Karpas-422 (cell line): ENCODE results near the gene KRT38. TPM values are rescaled to one million over a fixed set of nuclear protein-coding genes. Genes with fewer than 3 reads are reported as not detected.

Experiments
- DNase-seq: peaks from one replicate; pipeline ENCODE4 v3.0.0-alpha.2; 2015
- H2AFZ ChIP-seq: fragments of 200-600 bp; sonication (generic); 2 replicates; pipeline ENCODE4 v1.6.1; 2014; ENCODE audit warnings: antibody characterized with exemption, low read length, mixed read lengths
- H3K27ac ChIP-seq: fragments of 200-600 bp; sonication (generic); 2 replicates; pipeline ENCODE4 v1.5.1; 2014; ENCODE audit warnings: mild to moderate bottlenecking, low read length, moderate library complexity
- H3K27me3 ChIP-seq: fragments of 200-600 bp; sonication (generic); 2 replicates; pipeline ENCODE4 v1.6.1; 2014; ENCODE audit warnings: low read length, mixed read lengths
- H3K36me3 ChIP-seq: fragments of 200-600 bp; sonication (generic); 2 replicates; pipeline ENCODE4 v1.6.1; 2014; ENCODE audit warnings: low read length, mixed read lengths; ENCODE audit not compliant: insufficient read depth
- H3K4me1 ChIP-seq: fragments of 200-600 bp; sonication (generic); 2 replicates; pipeline ENCODE4 v1.6.1; 2014; ENCODE audit warnings: mild to moderate bottlenecking, low read length, mixed read lengths
- H3K4me2 ChIP-seq: fragments of 200-600 bp; sonication (generic); 2 replicates; pipeline ENCODE4 v1.6.1; 2014; ENCODE audit warnings: low read length, low read depth, mild to moderate bottlenecking; ENCODE audit not compliant: poor library complexity, severe bottlenecking
- H3K4me3 ChIP-seq: fragments of 200-600 bp; sonication (generic); 2 replicates; pipeline ENCODE4 v1.5.1; 2014; ENCODE audit warnings: mild to moderate bottlenecking, antibody characterized with exemption, low read length, mixed read lengths
- H3K79me2 ChIP-seq: fragments of 200-600 bp; sonication (generic); 2 replicates; pipeline ENCODE4 v1.6.1; 2014; ENCODE audit warnings: mild to moderate bottlenecking, low read length, mixed read lengths
- H3K9ac ChIP-seq: fragments of 200-600 bp; sonication (generic); 2 replicates; pipeline ENCODE4 v1.6.0; 2014; ENCODE audit warnings: low read length
- H3K9me2 ChIP-seq: fragments of 200-600 bp; sonication (generic), shearing (Covaris generic); replicated peaks from 2 replicates; pipeline ENCODE4 v1.6.0; 2014; ENCODE audit warnings: mild to moderate bottlenecking, low read length, moderate library complexity; ENCODE audit not compliant: insufficient read depth
- H3K9me3 ChIP-seq: fragments of 300-700, 200-600 bp; sonication (generic); 2 replicates; pipeline ENCODE4 v1.6.1; 2014; ENCODE audit warnings: low read length, mixed read lengths
- H4K20me1 ChIP-seq: fragments of 200-600 bp; sonication (generic); 2 replicates; pipeline ENCODE4 v1.6.1; 2014; ENCODE audit warnings: mild to moderate bottlenecking, antibody characterized with exemption, low read length, low read depth; ENCODE audit not compliant: insufficient read depth
- total RNA-seq: library from RNA; depleted of rRNA; stranded (reverse); fragments of >200 nt; shearing (Covaris generic); gene quantifications from 2 replicates; pipeline ENCODE4 v1.2.3, GENCODE V29; 2014; ENCODE audit warnings: low replicate concordance

Gene KRT38
- total RNA-seq, 1 experiment from 2014 or later, result not detected

- Histone ChIP-seq H4K20me1 (no peaks in the 10 kb centered on the region), H2AFZ (no peak overlapping the region), H3K36me3 (no peaks in the 10 kb centered on the region), H3K27ac (no peak overlapping the region), H3K27me3 (no peaks in the 10 kb centered on the region), H3K9me3 (no peaks in the 10 kb centered on the region), H3K4me3 (no peak overlapping the region), H3K4me1 (no peaks in the 10 kb centered on the region), H3K79me2 (no peaks in the 10 kb centered on the region), H3K9me2 (no peaks in the 10 kb centered on the region), H3K4me2 (no peak overlapping the region), H3K9ac (no peak overlapping the region)
- DNase-seq, result no peak
These were observed 46.4 kb downstream of the KRT38 start for GRCh38 chr17:41394254-41394996.

GRCh38 chr17:41393826-41394225 is 47.0 kb downstream of the KRT38 start:
- no peak overlapping the region for H3K9ac ChIP-seq
- no peaks in the 10 kb centered on the region for H3K36me3 ChIP-seq
- DNase-seq, result no peak
- H3K27ac ChIP-seq, result no peak overlapping the region
- H3K27me3 ChIP-seq, result no peaks in the 10 kb centered on the region
- H3K9me3 ChIP-seq, result no peaks in the 10 kb centered on the region
- H3K4me3 ChIP-seq, result no peak overlapping the region
- no peaks in the 10 kb centered on the region for H3K4me1 ChIP-seq
- no peak overlapping the region for H2AFZ ChIP-seq
- H3K4me2 ChIP-seq, result no peak overlapping the region
- no peaks in the 10 kb centered on the region for H3K9me2 ChIP-seq
- H4K20me1 ChIP-seq, result no peaks in the 10 kb centered on the region
- H3K79me2 ChIP-seq, result no peaks in the 10 kb centered on the region

GRCh38 chr17:41393294-41393693 is 47.5 kb downstream of the KRT38 start:
- H4K20me1 ChIP-seq, result no peaks in the 10 kb centered on the region
- H3K27ac ChIP-seq, result no peak overlapping the region
- no peaks in the 10 kb centered on the region for H3K36me3 ChIP-seq
- H2AFZ ChIP-seq, result no peak overlapping the region
- H3K9me2 ChIP-seq, result no peaks in the 10 kb centered on the region
- H3K79me2 ChIP-seq, result no peaks in the 10 kb centered on the region
- no peaks in the 10 kb centered on the region for H3K27me3 ChIP-seq
- no peak overlapping the region for H3K4me2 ChIP-seq
- no peaks in the 10 kb centered on the region for H3K4me1 ChIP-seq
- H3K9ac ChIP-seq, result no peak overlapping the region
- DNase-seq, result no peak
- no peaks in the 10 kb centered on the region for H3K9me3 ChIP-seq
- no peak overlapping the region for H3K4me3 ChIP-seq

DNA sequence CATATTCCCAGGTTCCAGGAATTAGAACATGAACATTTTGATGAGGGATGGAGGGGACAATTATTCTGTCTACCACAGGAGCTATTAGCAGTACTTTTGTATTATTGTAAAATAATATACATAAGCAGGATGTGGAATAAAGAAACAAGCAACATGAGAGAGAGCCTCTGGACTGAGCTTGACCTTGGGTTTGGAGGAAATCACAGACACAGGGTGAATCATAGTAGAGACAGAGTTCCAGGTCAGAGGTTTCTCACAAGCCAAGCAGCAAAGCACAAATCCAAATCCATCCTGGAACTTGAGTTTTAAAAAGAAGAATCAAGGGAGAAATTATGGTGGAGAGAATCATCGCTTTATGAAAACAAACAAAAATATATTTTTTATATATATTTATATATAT is 48.5 kb downstream of the KRT38 start:
- Histone ChIP-seq H3K9me2 (no peaks in the 10 kb centered on the region), H3K27ac (no peak overlapping the region), H3K79me2 (no peaks in the 10 kb centered on the region), H3K4me3 (no peak overlapping the region), H3K4me2 (no peak overlapping the region), H3K4me1 (no peaks in the 10 kb centered on the region), H4K20me1 (no peaks in the 10 kb centered on the region), H2AFZ (no peak overlapping the region), H3K27me3 (no peaks in the 10 kb centered on the region), H3K9me3 (0 out of 2 replicates have a peak, but pooled peaks cover 3% of the 10 kb centered on the region), H3K9ac (no peak overlapping the region), H3K36me3 (no peaks in the 10 kb centered on the region)
- no peak for DNase-seq

GRCh38 chr17:41391535-41391934 is 49.2 kb downstream of the KRT38 start:
- Histone ChIP-seq H3K9me2 (no peaks in the 10 kb centered on the region), H3K4me1 (no peaks in the 10 kb centered on the region), H3K9me3 (0 out of 2 replicates have a peak, but pooled peaks cover 3% of the 10 kb centered on the region), H3K79me2 (no peaks in the 10 kb centered on the region), H3K27ac (no peak overlapping the region), H3K4me2 (no peak overlapping the region), H3K9ac (no peak overlapping the region), H4K20me1 (no peaks in the 10 kb centered on the region), H3K4me3 (no peak overlapping the region), H2AFZ (no peak overlapping the region), H3K27me3 (no peaks in the 10 kb centered on the region), H3K36me3 (no peaks in the 10 kb centered on the region)
- no peak for DNase-seq

DNA sequence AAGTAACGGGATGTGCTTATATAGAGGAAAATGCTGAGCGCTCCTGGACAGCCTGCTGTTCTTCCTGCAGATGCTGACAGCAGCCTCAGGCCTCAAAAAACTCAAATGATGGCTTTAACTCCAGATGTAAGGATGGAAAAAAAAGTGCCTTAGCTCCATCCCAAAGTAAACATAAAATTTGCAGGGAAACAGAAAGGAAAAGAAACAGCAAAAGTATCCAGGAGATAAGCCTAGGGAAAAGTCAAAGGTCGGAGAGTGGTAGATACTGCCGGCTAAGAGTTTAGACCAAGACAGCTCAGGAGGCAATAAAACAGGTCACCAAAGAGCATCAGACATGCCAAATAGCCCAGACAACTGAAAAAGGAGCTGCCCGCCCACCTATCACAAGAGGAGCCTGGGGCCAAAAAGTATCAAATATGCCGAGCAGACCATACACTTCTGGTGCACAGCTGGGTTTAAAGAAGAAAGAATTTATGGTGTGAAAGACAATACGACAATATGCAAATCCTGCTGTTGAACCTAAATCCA is 50.3 kb downstream of the KRT38 start:
- 0 out of 2 replicates have a peak, but pooled peaks cover 3% of the 10 kb centered on the region for H3K9me3 ChIP-seq
- H4K20me1 ChIP-seq, result no peaks in the 10 kb centered on the region
- H3K27me3 ChIP-seq, result no peaks in the 10 kb centered on the region
- H3K4me3 ChIP-seq, result no peak overlapping the region
- no peak overlapping the region for H3K4me2 ChIP-seq
- no peak overlapping the region for H2AFZ ChIP-seq
- H3K9me2 ChIP-seq, result no peaks in the 10 kb centered on the region
- no peaks in the 10 kb centered on the region for H3K36me3 ChIP-seq
- H3K9ac ChIP-seq, result no peak overlapping the region
- H3K79me2 ChIP-seq, result no peaks in the 10 kb centered on the region
- DNase-seq, result no peak
- no peak overlapping the region for H3K27ac ChIP-seq
- no peaks in the 10 kb centered on the region for H3K4me1 ChIP-seq

- H3K9me3 ChIP-seq, result 0 out of 2 replicates have a peak, but pooled peaks cover 3% of the 10 kb centered on the region
- no peak overlapping the region for H3K4me2 ChIP-seq
- DNase-seq, result no peak
- no peaks in the 10 kb centered on the region for H3K4me1 ChIP-seq
- no peaks in the 10 kb centered on the region for H3K36me3 ChIP-seq
- no peak overlapping the region for H2AFZ ChIP-seq
- H3K4me3 ChIP-seq, result no peak overlapping the region
- no peak overlapping the region for H3K27ac ChIP-seq
- no peaks in the 10 kb centered on the region for H3K79me2 ChIP-seq
- no peaks in the 10 kb centered on the region for H3K27me3 ChIP-seq
- H3K9me2 ChIP-seq, result no peaks in the 10 kb centered on the region
- H3K9ac ChIP-seq, result no peak overlapping the region
- H4K20me1 ChIP-seq, result no peaks in the 10 kb centered on the region
These were observed 53.1 kb downstream of the KRT38 start for GRCh38 chr17:41387670-41388069.

DNA sequence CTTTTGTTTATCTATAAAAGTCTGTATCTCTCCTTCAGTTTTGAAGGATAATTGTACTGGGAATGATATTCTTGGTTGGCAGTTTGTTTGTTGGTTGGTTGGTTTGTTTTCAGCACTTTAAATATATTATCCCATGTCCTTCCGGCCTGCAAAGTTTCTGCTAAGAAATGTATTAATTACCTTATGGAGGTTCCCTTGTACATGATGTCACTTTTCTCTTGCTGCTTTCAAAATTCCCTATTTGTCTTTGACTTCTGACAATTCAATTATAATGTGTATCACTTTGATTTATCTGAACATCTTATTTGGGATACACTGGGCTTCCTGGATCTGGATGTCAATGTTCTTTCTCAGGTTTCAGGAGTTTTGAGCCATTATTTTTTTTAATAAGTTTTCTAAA is 54.6 kb downstream of the KRT38 start:
- H3K4me3 ChIP-seq, result no peak overlapping the region
- no peak overlapping the region for H3K9ac ChIP-seq
- H4K20me1 ChIP-seq, result no peaks in the 10 kb centered on the region
- no peaks in the 10 kb centered on the region for H3K36me3 ChIP-seq
- H3K4me2 ChIP-seq, result no peak overlapping the region
- H3K27ac ChIP-seq, result no peak overlapping the region
- no peak overlapping the region for H2AFZ ChIP-seq
- H3K4me1 ChIP-seq, result no peaks in the 10 kb centered on the region
- 0 out of 2 replicates have a peak, but pooled peaks cover 3% of the 10 kb centered on the region for H3K9me3 ChIP-seq
- H3K9me2 ChIP-seq, result no peaks in the 10 kb centered on the region
- H3K79me2 ChIP-seq, result no peaks in the 10 kb centered on the region
- DNase-seq, result no peak
- no peaks in the 10 kb centered on the region for H3K27me3 ChIP-seq
